NT2/D1 (cell line): Measurements from ENCODE around the gene CEACAM5.

Experiments used
- YY1 ChIP-seq: IDR thresholded peaks from 2 replicates; pipeline ENCODE4 v1.6.1; 2011; ENCODE audit not compliant: insufficient read length, insufficient read depth
- ZNF274 ChIP-seq: IDR thresholded peaks from 2 replicates; pipeline ENCODE4 v1.6.1; 2011; ENCODE audit warnings: mild to moderate bottlenecking, low read depth, low read length

- TF ChIP-seq ZNF274 (no peak), YY1 (no peak)
Measured at GRCh38 chr19:41707502-41707812, 969 bp upstream of the CEACAM5 start.
